ENCODE data around the gene SAT1. TPM values are rescaled to one million over a fixed set of nuclear protein-coding genes. Genes with fewer than 3 reads are reported as not detected.

The SAT1 gene
- total RNA-seq, 2 donors from 2014 or later, result 63.4 to 118 TPM

- H3K36me3 Mint-ChIP-seq (ENCODE audit: low read depth), result no peaks in the 10 kb centered on the region
- H3K27me3 ChIP-seq (ENCODE audit: control insufficient read depth, insufficient read depth, low read length, poor library complexity, severe bottlenecking), result no peaks in the 10 kb centered on the region
- no peak for DNase-seq
- no peaks in the 10 kb centered on the region for H3K4me1 ChIP-seq (ENCODE audit: control insufficient read depth, insufficient read depth, low read length)
- H3K27ac Mint-ChIP-seq, result no peak overlapping the region
- no peak overlapping the region for H3K9ac ChIP-seq (ENCODE audit: extremely low read depth, low read length, poor library complexity, severe bottlenecking)
- no peak overlapping the region for H3K4me3 ChIP-seq (ENCODE audit: low read length)
- H3K4me1 Mint-ChIP-seq, result no peaks in the 10 kb centered on the region
- no peaks in the 10 kb centered on the region for H3K9me3 ChIP-seq (ENCODE audit: control insufficient read depth, low read length)
- H3K27ac ChIP-seq (ENCODE audit: low read depth, low read length), result no peak overlapping the region
- no peaks in the 10 kb centered on the region for H3K9me3 Mint-ChIP-seq
- 100% methylated on average over 1 to 2 of the region's 2 CpGs for WGBS, 2 experiments (ENCODE audit: insufficient coverage in 1 of 2, insufficient read length in 1 of 2)
- H3K36me3 ChIP-seq (ENCODE audit: control insufficient read depth, insufficient read depth, low read length), result no peaks in the 10 kb centered on the region
- H3K4me3 Mint-ChIP-seq, result no peak overlapping the region
- no peaks in the 10 kb centered on the region for H3K27me3 Mint-ChIP-seq (ENCODE audit: insufficient read depth)
- TF ChIP-seq, protein P1, sequence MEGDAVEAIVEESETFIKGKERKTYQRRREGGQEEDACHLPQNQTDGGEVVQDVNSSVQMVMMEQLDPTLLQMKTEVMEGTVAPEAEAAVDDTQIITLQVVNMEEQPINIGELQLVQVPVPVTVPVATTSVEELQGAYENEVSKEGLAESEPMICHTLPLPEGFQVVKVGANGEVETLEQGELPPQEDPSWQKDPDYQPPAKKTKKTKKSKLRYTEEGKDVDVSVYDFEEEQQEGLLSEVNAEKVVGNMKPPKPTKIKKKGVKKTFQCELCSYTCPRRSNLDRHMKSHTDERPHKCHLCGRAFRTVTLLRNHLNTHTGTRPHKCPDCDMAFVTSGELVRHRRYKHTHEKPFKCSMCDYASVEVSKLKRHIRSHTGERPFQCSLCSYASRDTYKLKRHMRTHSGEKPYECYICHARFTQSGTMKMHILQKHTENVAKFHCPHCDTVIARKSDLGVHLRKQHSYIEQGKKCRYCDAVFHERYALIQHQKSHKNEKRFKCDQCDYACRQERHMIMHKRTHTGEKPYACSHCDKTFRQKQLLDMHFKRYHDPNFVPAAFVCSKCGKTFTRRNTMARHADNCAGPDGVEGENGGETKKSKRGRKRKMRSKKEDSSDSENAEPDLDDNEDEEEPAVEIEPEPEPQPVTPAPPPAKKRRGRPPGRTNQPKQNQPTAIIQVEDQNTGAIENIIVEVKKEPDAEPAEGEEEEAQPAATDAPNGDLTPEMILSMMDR (conservative IDR thresholded peaks at IDR 0.05), result no peak
Measured at GRCh38 chrX:23821847-23822246, 38.9 kb downstream of the SAT1 start.

DNA sequence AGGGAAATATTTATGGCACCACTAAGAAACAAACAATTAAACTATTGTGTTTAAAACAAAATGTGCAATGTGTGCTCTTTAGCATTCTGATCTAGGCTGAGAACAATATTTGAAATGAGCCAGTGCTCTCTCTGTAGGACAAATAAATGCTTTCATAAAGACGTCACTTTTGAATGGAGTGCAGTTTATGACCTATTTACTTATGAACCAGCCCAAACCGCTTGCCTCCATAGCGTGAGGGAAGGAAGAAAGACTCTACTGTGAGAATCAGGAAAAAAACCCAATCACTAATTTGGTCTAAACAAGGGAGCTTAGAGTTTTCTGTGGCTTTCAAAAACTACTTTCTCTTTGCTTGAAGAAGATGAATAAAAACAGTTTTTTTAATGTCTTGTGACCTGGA is 39.4 kb downstream of the SAT1 start:
- Histone ChIP-seq H3K27ac (ENCODE audit: low read depth, low read length) (no peak overlapping the region), H3K4me3 (ENCODE audit: low read length) (no peak overlapping the region), H3K4me1 (ENCODE audit: control insufficient read depth, insufficient read depth, low read length) (no peaks in the 10 kb centered on the region), H3K27me3 (ENCODE audit: control insufficient read depth, insufficient read depth, low read length, poor library complexity, severe bottlenecking) (no peaks in the 10 kb centered on the region), H3K9me3 (ENCODE audit: control insufficient read depth, low read length) (no peaks in the 10 kb centered on the region), H3K36me3 (ENCODE audit: control insufficient read depth, insufficient read depth, low read length) (no peaks in the 10 kb centered on the region), H3K9ac (ENCODE audit: extremely low read depth, low read length, poor library complexity, severe bottlenecking) (no peak overlapping the region)
- no peak for DNase-seq
- 90 to 100% methylated on average over 1 to 3 of the region's 3 CpGs for WGBS, 2 experiments (ENCODE audit: insufficient coverage in 1 of 2, insufficient read length in 1 of 2)
- Mint-ChIP-seq H3K27ac (no peak overlapping the region), H3K4me1 (no peaks in the 10 kb centered on the region), H3K4me3 (no peak overlapping the region), H3K9me3 (no peaks in the 10 kb centered on the region), H3K27me3 (ENCODE audit: insufficient read depth) (no peaks in the 10 kb centered on the region), H3K36me3 (ENCODE audit: low read depth) (no peaks in the 10 kb centered on the region)
- TF ChIP-seq, protein P1 (conservative IDR thresholded peaks at IDR 0.05), result no peak

GRCh38 chrX:23822841-23823240 is 39.9 kb downstream of the SAT1 start:
- Histone ChIP-seq H3K9ac (ENCODE audit: extremely low read depth, low read length, poor library complexity, severe bottlenecking) (no peak overlapping the region), H3K9me3 (ENCODE audit: control insufficient read depth, low read length) (no peaks in the 10 kb centered on the region), H3K27me3 (ENCODE audit: control insufficient read depth, insufficient read depth, low read length, poor library complexity, severe bottlenecking) (no peaks in the 10 kb centered on the region), H3K27ac (ENCODE audit: low read depth, low read length) (no peak overlapping the region), H3K4me1 (ENCODE audit: control insufficient read depth, insufficient read depth, low read length) (no peaks in the 10 kb centered on the region), H3K4me3 (ENCODE audit: low read length) (no peak overlapping the region), H3K36me3 (ENCODE audit: control insufficient read depth, insufficient read depth, low read length) (no peaks in the 10 kb centered on the region)
- TF ChIP-seq, protein P1 (conservative IDR thresholded peaks at IDR 0.05), result no peak
- no peak for DNase-seq
- Mint-ChIP-seq H3K9me3 (no peaks in the 10 kb centered on the region), H3K36me3 (ENCODE audit: low read depth) (no peaks in the 10 kb centered on the region), H3K4me1 (no peaks in the 10 kb centered on the region), H3K27ac (no peak overlapping the region), H3K27me3 (ENCODE audit: insufficient read depth) (no peaks in the 10 kb centered on the region), H3K4me3 (no peak overlapping the region)
- WGBS, 2 experiments (ENCODE audit: insufficient coverage in 1 of 2, insufficient read length in 1 of 2), result 87 to 100% methylated on average over 3 to 6 of the region's 6 CpGs

All from endodermal cell (in vitro differentiated cells).